H1 (cell line): ENCODE data around the gene LONRF2. TPM values are rescaled to one million over a fixed set of nuclear protein-coding genes. Genes with fewer than 3 reads are reported as not detected.

ENCODE experiments used
- JUND ChIP-seq: IDR thresholded peaks from 2 replicates; pipeline ENCODE4 v1.6.1; 2011; ENCODE audit warnings: mild to moderate bottlenecking, improper control_type of control experiment, low read length
- RAD21 ChIP-seq, 2 experiments: IDR thresholded peaks in 1 of 2; conservative IDR thresholded peaks in 1 of 2; 2 replicates each; pipeline ENCODE4 v1.6.1; 2011; ENCODE audit warnings: low read depth in 2 of 2, low read length in 2 of 2, improper control_type of control experiment in 1 of 2, inconsistent platforms in 1 of 2, mild to moderate bottlenecking in 1 of 2, moderate library complexity in 1 of 2
- polyA plus RNA-seq, 7 experiments: library from polyadenylated mRNA; depleted of rRNA in 3 of 7; stranded (reverse) in 5 of 7; unstranded in 2 of 7; fragments of >200 nt in 5 of 7; fragments of 200-250 nt in 2 of 7; gene quantifications; 1 replicate in 5 of 7; 2 replicates in 1 of 7; 4 replicates in 1 of 7; pipeline versions ENCODE4 v1.2.1 to v1.2.3, GENCODE V29; 2011 to 2013; ENCODE audit warnings: missing spikeins in 2 of 7, mixed read lengths in 2 of 7
- small RNA-seq: library from polyadenylated mRNA; stranded (forward); fragments of <200 nt; extraction: miRNeasy Mini kit (QIAGEN cat#:217004); gene quantifications from one replicate; pipeline ENCODE3, GENCODE V24; 2013; ENCODE audit not compliant: insufficient read depth
- total RNA-seq: library from RNA; stranded (reverse); fragmentation: NEBNext Ultra II Directional; extraction: Animal tissue kit (Norgen Biotek cat#: 25700); gene quantifications from 2 replicates; pipeline ENCODE4 v1.2.1, GENCODE V29; 2021

The LONRF2 gene
- total and polyA plus RNA-seq, 2 of the 8 experiments (the other 6 are each of a cell fraction or from before 2014, with no cell fraction given) = 0.24 to 0.74 TPM

DNA sequence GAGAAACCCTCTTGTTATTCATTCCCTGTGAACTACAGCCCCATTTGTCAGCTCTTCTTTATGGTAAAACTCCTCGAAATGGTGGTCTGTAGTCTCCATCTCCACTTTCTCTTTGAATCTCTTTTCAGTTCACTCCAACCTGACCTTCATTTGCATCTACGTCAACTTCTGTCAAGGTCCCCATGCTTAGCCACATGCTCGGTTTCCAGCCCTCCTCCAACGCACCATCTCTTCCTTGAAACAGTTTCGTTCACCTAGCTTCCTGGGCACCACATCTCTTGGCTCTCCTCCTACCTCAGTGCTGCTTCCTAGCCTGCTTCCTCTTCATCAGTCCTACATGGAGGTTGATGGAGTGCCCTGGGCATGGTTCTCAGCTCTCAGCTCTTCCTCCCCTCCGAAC is 98.8 kb downstream of the LONRF2 start (continued):
- TF ChIP-seq JUND = no peak
- no peak for TF ChIP-seq RAD21 (IDR thresholded peaks at IDR 0.05 in 1 of 2, conservative IDR thresholded peaks at IDR 0.05 in 1 of 2; ENCODE audit: low read depth in 2 of 2, low read length in 2 of 2)

Small RNA genes within 50 kb of the gene (small RNA-seq; reads per million reads assigned to genes)
- not detected for gene AC012493.2

Other genes with a start within 250 kb of the LONRF2 start
- 1.7 and 3.0 TPM in 2 replicates for gene AFF3, start 179.9 kb downstream of the LONRF2 start, total RNA-seq
- 0.27 and 0.36 TPM in 2 replicates for gene AFF3, start 179.9 kb downstream of the LONRF2 start, polyA plus RNA-seq (2011; rRNA removed)
- 29.1 and 34.1 TPM in 2 replicates for gene CHST10, start 95.2 kb upstream of the LONRF2 start, total RNA-seq
- 23.1 and 27.3 TPM in 2 replicates for gene CHST10, start 95.2 kb upstream of the LONRF2 start, polyA plus RNA-seq (2011; rRNA removed)
- not detected in 2 replicates for gene NMS, start 148.0 kb upstream of the LONRF2 start, total RNA-seq
- gene NMS, start 148.0 kb upstream of the LONRF2 start, polyA plus RNA-seq (2011; rRNA removed) = not detected in 2 replicates
- gene PDCL3, start 240.5 kb upstream of the LONRF2 start, total RNA-seq = 29.4 TPM in 2 replicates
- gene PDCL3, start 240.5 kb upstream of the LONRF2 start, polyA plus RNA-seq (2011; rRNA removed) = 9.5 and 19.8 TPM in 2 replicates